ENCODE results near the gene SMCO2.

Gene SMCO2

DNA sequence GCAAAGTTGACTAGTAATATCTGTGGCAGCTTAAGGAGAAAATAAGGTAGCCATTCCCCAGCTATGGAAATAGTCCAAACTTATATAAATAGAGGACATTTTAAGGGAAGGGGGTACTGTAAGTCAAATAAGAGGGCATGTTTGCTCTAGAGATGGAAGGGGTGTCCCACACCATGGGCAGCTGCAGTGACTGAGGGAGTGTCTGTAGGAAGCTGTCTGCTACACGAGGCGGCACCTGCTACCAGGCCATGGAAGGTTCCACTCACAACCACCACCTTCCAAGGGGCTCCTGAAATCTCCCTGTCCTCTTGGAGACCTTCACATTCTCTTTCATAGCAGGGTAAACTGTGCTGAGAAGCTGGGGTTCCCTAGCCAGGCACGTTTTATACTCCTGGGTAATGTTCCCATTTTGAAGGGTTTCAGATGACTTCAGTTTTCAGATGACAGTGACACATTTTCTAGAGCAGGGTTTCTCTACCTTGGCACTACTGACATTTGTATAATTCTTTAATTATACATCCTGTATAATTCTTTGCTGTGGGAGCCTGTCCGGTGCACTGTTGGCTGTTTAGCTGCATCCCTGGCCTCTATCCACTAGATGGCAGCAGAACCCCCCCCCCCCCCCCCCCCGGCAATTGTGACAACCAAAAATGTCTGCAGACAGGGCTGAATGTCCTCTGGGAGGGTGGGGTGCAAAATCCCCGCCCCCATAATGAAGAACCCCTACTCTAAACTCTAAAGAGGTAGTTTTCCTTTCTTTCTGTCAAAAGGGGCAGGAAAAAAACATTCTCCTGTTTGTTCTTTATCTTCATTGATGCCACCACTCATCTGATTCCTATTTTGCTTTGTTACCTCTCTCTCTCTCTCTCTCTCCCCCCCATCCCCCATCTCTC is 11.6 kb upstream of the SMCO2 start:
- no peak for DNase-seq (ENCODE audit: low spot score)
- TF ChIP-seq, protein P1, sequence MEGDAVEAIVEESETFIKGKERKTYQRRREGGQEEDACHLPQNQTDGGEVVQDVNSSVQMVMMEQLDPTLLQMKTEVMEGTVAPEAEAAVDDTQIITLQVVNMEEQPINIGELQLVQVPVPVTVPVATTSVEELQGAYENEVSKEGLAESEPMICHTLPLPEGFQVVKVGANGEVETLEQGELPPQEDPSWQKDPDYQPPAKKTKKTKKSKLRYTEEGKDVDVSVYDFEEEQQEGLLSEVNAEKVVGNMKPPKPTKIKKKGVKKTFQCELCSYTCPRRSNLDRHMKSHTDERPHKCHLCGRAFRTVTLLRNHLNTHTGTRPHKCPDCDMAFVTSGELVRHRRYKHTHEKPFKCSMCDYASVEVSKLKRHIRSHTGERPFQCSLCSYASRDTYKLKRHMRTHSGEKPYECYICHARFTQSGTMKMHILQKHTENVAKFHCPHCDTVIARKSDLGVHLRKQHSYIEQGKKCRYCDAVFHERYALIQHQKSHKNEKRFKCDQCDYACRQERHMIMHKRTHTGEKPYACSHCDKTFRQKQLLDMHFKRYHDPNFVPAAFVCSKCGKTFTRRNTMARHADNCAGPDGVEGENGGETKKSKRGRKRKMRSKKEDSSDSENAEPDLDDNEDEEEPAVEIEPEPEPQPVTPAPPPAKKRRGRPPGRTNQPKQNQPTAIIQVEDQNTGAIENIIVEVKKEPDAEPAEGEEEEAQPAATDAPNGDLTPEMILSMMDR (IDR thresholded peaks at IDR 0.05) = peak; percentile 65
- Histone ChIP-seq H3K27ac (no peak overlapping the region), H3K4me3 (no peak overlapping the region)

- TF ChIP-seq, protein P1 (IDR thresholded peaks at IDR 0.05) = no peak
- Histone ChIP-seq H3K27ac (no peak overlapping the region), H3K4me3 (no peak overlapping the region)
These were observed 10.5 kb upstream of the SMCO2 start for GRCh38 chr12:27436029-27436428.

GRCh38 chr12:27436768-27437167 is 9.8 kb upstream of the SMCO2 start:
- no peak for DNase-seq (ENCODE audit: low spot score)
- TF ChIP-seq, protein P1 (IDR thresholded peaks at IDR 0.05) = no peak

More at GRCh38 chr12:27436029-27436428, 10.5 kb upstream of the SMCO2 start:
- no peak for DNase-seq (ENCODE audit: low spot score)

GRCh38 chr12:27437839-27438238 is 8.7 kb upstream of the SMCO2 start:
- Histone ChIP-seq H3K27ac (no peak overlapping the region), H3K4me3 (no peak overlapping the region)
- TF ChIP-seq, protein P1 (IDR thresholded peaks at IDR 0.05) = no peak
- no peak for DNase-seq (ENCODE audit: low spot score)

More at GRCh38 chr12:27436768-27437167, 9.8 kb upstream of the SMCO2 start:
- Histone ChIP-seq H3K4me3 (no peak overlapping the region), H3K27ac (no peak overlapping the region)

DNA sequence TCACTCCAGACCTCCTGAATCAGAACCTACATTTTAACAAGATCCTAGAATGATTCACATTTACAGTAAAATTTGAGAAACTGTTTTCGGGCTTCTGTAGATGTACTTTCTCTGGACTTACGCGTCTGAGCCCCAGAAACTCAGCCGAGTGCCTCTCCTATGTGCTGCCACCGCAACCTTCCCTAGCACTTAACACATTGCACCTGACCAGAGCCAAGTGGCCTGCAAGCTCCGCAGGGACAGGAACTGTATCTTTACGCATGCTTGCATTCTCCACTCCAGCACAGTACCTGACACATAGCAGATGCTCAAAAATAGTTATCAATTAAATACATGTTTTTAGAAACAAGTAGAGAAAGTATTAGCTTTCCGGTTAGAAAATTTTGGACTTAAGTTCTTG is 1.2 kb downstream of the SMCO2 start:
- TF ChIP-seq, protein P1 (IDR thresholded peaks at IDR 0.05) = no peak
- no peak overlapping the region for H3K27ac ChIP-seq
- no peak for DNase-seq (ENCODE audit: low spot score)
- no peak overlapping the region for H3K4me3 ChIP-seq

GRCh38 chr12:27449026-27449425 is 2.5 kb downstream of the SMCO2 start:
- H3K4me3 ChIP-seq = no peak overlapping the region
- TF ChIP-seq, protein P1 (IDR thresholded peaks at IDR 0.05) = no peak
- no peak overlapping the region for H3K27ac ChIP-seq
- DNase-seq (ENCODE audit: low spot score) = no peak
